Measurements from ENCODE around the gene SCN10A.

- TF ChIP-seq POLR2AphosphoS5 (IDR thresholded peaks at IDR 0.05; ENCODE audit: borderline replicate concordance, low read depth, low read length) (no peak), EZH2 (IDR thresholded peaks at IDR 0.05) (no peak), FOXP2 (optimal IDR thresholded peaks at IDR 0.05; ENCODE audit: control extremely low read depth, extremely low read length, insufficient read depth) (no peak)
Observed at GRCh38 chr3:38722781-38723568, 93.0 kb downstream of the SCN10A start.

All from SK-N-MC (cell line).